Gastroesophageal sphincter (tissue), 4 donors: Measurements from ENCODE around the gene NEK1. TPM values are rescaled to one million over a fixed set of nuclear protein-coding genes. Genes with fewer than 3 reads are reported as not detected.

Experiments used
- ATAC-seq: fragments of 150-250 bp; one replicate; pipeline ENCODE4 v1.9.1; 2016; ENCODE audit warnings: mild to moderate bottlenecking, moderate library complexity
- H3K27ac ChIP-seq, 4 donors: fragments of 200-600 bp; sonication (generic) in 3 of 4; 1 replicate in 3 of 4; 2 replicates in 1 of 4; pipeline ENCODE4 v1.5.1; 2016 to 2019
- H3K27me3 ChIP-seq: fragments of 200-600 bp; sonication (generic); one replicate; pipeline ENCODE4 v1.5.1; 2019
- H3K36me3 ChIP-seq, 2 donors: fragments of 200-600 bp; sonication (generic); one replicate each; pipeline ENCODE4 v1.5.1; 2019; ENCODE audit warnings: control low read depth in 1 of 2
- H3K4me1 ChIP-seq, 3 donors: fragments of 200-600 bp; sonication (generic); 1 replicate in 2 of 3; 2 replicates in 1 of 3; pipeline ENCODE4 v1.5.1; 2016 to 2019; ENCODE audit warnings: control low read depth in 2 of 3
- H3K4me3 ChIP-seq, 2 donors: fragments of 200-600 bp; sonication (generic); one replicate each; pipeline ENCODE4 v1.5.1; 2019; ENCODE audit warnings: mild to moderate bottlenecking in 1 of 2, moderate library complexity in 1 of 2
- H3K9me3 ChIP-seq, 3 donors: fragments of 200-600 bp; sonication (generic); one replicate each; pipeline ENCODE4 v1.5.1; 2017 to 2019; ENCODE audit warnings: control low read depth in 2 of 3
- CTCF ChIP-seq, 4 experiments: fragments of 200-600 bp in 2 of 4; fragments of 450-650 bp in 2 of 4; sonication (generic) in 1 of 4; IDR thresholded peaks; one replicate each; pipeline ENCODE4 v1.5.1; 2017 to 2019; ENCODE audit warnings: antibody characterized with exemption in 4 of 4, mild to moderate bottlenecking in 2 of 4, moderate library complexity in 2 of 4
- EP300 ChIP-seq: sonication (generic); formaldehyde crosslinking; IDR thresholded peaks from one replicate; pipeline ENCODE4 v1.6.1; 2017; ENCODE audit warnings: antibody characterized with exemption, mild to moderate bottlenecking
- POLR2A ChIP-seq, 2 donors: fragments of 450-650 bp; IDR thresholded peaks; one replicate each; pipeline ENCODE4 v1.6.1; 2017; ENCODE audit warnings: antibody characterized with exemption in 2 of 2, mild to moderate bottlenecking in 2 of 2, moderate library complexity in 1 of 2
- POLR2AphosphoS5 ChIP-seq: sonication (generic); formaldehyde crosslinking; IDR thresholded peaks from one replicate; pipeline ENCODE4 v1.6.1; 2017; ENCODE audit warnings: antibody characterized with exemption
- WGBS, 2 donors: methylation state at CpG; one replicate each; pipeline ENCODE4 v1.1.5; 2018; ENCODE audit warnings: low coverage in 1 of 2; 5-methylcytosine and 5-hydroxymethylcytosine counted together
- total RNA-seq, 4 donors: library from RNA; depleted of rRNA; stranded (reverse); fragments of >200 nt; gene quantifications; one replicate each; pipeline ENCODE4 v1.1.0, GENCODE V29; 2016

The NEK1 gene
- total RNA-seq, 4 donors from 2014 or later, result 9.1 to 21.4 (median 12.3) TPM

DNA sequence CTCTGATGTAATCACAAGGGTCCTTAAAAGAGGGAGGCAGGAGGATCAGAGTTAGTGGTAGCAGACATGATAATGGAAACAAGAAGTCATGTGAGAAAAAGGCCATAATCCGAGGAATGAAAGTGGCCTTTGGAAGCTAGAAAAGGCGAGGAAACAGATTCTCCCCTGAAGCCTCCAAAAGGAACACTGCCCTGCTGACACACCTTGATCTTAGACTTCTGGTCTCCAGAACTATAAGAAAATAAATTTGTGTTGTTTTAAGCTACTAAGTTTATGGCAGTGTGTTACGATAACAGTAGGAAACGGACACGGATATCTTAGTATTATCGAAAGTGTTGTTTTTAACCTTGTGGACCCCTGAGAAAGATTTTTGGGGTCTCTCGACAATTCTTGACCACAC is 32.4 kb upstream of the NEK1 start:
- Histone ChIP-seq H3K9me3 (no peaks in the 10 kb centered on the region), H3K4me1 (peaks cover 0 to 8% (median 3%) of the 10 kb centered on the region in 3 donors), H3K4me3 (no peak overlapping the region), H3K27me3 (no peaks in the 10 kb centered on the region), H3K27ac (no peak overlapping the region), H3K36me3 (peaks cover 0 to 10% of the 10 kb centered on the region in 2 donors)
- no peak for TF ChIP-seq POLR2A (IDR thresholded peaks at IDR 0.05)
- no peak for TF ChIP-seq POLR2AphosphoS5
- no peak for TF ChIP-seq EP300
- no peak for TF ChIP-seq CTCF (IDR thresholded peaks at IDR 0.05)
- WGBS, 2 donors, result 93 to 95% methylated on average over 7 of the region's 7 CpGs
- ATAC-seq, result no peak

DNA sequence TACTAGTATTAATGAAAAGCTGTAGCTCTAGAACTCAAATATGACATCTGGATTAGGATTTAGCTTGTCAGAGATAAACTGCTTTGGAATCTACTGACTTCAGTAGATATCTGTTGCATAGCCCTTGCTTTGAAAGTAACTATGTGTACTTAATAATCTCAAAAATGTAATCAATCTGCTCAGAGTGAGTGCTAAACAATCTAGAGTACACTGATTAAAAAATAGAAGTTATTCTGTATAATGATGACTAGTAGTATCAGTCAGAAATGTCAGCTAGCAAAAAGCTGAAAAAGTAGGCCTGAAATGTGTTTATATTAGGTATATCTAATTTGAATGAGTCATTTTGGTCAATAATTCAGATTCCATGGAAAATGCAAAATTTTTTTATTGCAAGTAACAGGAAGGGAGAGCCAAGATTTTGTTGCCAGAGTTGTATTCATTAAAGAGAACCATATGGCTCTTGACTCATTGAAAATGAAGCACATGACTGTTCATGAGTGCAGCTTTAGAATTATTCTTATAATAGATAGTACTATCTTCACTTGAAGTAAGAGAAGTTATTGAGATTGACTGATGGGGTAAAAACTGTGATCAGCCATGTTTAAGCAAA is 28.0 kb upstream of the NEK1 start:
- H3K4me1 ChIP-seq, result peaks cover 0 to 2% (median 0%) of the 10 kb centered on the region in 3 donors
- no peak overlapping the region for H3K27ac ChIP-seq
- H3K9me3 ChIP-seq, result no peaks in the 10 kb centered on the region
- peaks cover 0 to 30% of the 10 kb centered on the region in 2 donors for H3K36me3 ChIP-seq
- no peak for ATAC-seq
- H3K27me3 ChIP-seq, result no peaks in the 10 kb centered on the region
- H3K4me3 ChIP-seq, result no peak overlapping the region
- TF ChIP-seq POLR2A (IDR thresholded peaks at IDR 0.05) (no peak), POLR2AphosphoS5 (no peak), CTCF (IDR thresholded peaks at IDR 0.05) (no peak), EP300 (no peak)

DNA sequence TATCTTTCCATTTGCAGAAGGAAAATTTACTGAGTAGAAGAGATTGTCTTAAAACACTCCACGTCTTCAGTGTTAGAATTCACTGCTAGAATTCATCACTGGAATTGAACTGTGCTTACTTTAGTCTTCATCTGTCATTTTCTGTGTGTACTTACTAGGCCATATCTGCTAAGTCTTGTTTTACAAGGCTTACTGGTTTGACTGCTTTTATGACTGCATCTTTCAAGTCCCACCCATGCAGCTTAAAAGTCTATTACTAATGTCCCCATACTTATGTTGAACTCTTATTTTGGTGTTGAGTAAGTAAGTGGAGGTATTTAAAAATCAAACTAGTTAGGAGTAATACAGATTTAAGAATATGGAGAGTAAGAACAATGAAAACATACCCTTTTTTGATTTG is 22.6 kb upstream of the NEK1 start:
- no peaks in the 10 kb centered on the region for H3K27me3 ChIP-seq
- no peaks in the 10 kb centered on the region for H3K9me3 ChIP-seq
- ATAC-seq, result no peak
- H3K36me3 ChIP-seq, result peaks cover 0 to 20% of the 10 kb centered on the region in 2 donors
- TF ChIP-seq POLR2AphosphoS5 (no peak), POLR2A (IDR thresholded peaks at IDR 0.05) (no peak), CTCF (IDR thresholded peaks at IDR 0.05) (no peak), EP300 (no peak)
- H3K27ac ChIP-seq, result peak overlapping the region in 1 of 4 donors; percentile 32
- H3K4me3 ChIP-seq, result no peak overlapping the region
- peaks cover 0 to 29% (median under 1%) of the 10 kb centered on the region in 3 donors for H3K4me1 ChIP-seq
- 50 to 92% methylated on average over 1 of the region's 1 CpG for WGBS, 2 donors

GRCh38 chr4:169632896-169633295 is 20.5 kb upstream of the NEK1 start:
- H3K4me3 ChIP-seq, result no peak overlapping the region
- peaks cover 0 to 13% of the 10 kb centered on the region in 2 donors for H3K36me3 ChIP-seq
- H3K27ac ChIP-seq, result no peak overlapping the region
- WGBS, 2 donors, result 87 to 93% methylated on average over 3 to 11 of the region's 11 CpGs
- no peaks in the 10 kb centered on the region for H3K9me3 ChIP-seq
- H3K4me1 ChIP-seq, result peaks cover 0 to 29% (median 0%) of the 10 kb centered on the region in 3 donors
- no peak for ATAC-seq
- no peak for TF ChIP-seq POLR2AphosphoS5
- no peaks in the 10 kb centered on the region for H3K27me3 ChIP-seq

- Histone ChIP-seq H3K27me3 (no peaks in the 10 kb centered on the region), H3K9me3 (no peaks in the 10 kb centered on the region), H3K27ac (no peak overlapping the region), H3K36me3 (no peaks in the 10 kb centered on the region), H3K4me3 (no peak overlapping the region), H3K4me1 (peaks cover 0 to 26% (median 0%) of the 10 kb centered on the region in 3 donors)
- WGBS, 2 donors, result 92 to 100% methylated on average over 1 to 3 of the region's 3 CpGs
- TF ChIP-seq CTCF (IDR thresholded peaks at IDR 0.05), result no peak
- TF ChIP-seq POLR2AphosphoS5, result no peak
- no peak for ATAC-seq
These were observed 17.7 kb upstream of the NEK1 start for GRCh38 chr4:169630069-169630468.
